HG03064 (cell line): ENCODE data around the gene MYO1D.
A peak's percentile ranks its signal among the peaks of the same experiment; 100 is the strongest.

Experiments
- ATAC-seq: cut with Tn5 transposase; IDR thresholded peaks from one replicate; pipeline ENCODE4 v1.9.1; 2021; ENCODE audit warnings: low read depth; ENCODE audit not compliant: unreplicated experiment

Gene MYO1D

DNA sequence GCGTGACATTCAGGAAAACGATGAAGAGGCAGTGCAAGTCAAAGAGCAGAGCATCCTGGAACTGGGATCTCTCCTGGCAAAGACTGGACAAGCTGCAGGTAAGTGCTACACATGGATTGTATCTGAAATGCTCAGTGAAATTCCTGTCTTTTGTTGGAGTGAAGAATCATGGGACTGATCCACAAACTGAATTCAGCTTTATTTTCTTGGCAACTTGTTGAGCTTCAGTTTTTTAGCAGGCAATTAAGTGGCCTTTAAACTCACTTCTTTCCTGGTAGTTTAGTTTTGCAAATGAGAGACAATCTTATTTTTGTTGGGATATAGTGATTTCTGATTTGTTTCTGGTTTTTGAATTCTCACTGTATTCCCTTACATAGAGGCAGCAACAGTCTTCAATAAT, 430.0 kb downstream of the MYO1D start:
- no peak for ATAC-seq

DNA sequence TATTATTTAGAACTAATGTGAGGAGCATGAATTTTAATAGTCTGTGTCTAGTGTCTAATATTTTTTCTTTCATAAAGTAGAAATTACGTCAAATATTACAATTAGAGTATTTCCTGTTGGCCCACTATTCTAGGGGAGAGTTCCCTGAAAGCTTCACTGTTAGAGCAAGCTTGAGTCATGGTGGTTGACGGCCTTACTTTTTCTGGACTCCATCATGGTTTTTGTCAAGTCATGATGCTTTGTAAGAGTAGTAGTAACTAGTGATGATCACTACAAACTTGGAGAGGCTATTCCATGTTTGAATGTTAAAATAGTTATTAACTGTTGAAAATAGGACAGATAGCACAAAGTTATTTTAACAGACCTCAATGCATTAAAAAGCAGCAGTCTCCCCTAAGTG, 431.0 kb downstream of the MYO1D start:
- no peak for ATAC-seq

DNA sequence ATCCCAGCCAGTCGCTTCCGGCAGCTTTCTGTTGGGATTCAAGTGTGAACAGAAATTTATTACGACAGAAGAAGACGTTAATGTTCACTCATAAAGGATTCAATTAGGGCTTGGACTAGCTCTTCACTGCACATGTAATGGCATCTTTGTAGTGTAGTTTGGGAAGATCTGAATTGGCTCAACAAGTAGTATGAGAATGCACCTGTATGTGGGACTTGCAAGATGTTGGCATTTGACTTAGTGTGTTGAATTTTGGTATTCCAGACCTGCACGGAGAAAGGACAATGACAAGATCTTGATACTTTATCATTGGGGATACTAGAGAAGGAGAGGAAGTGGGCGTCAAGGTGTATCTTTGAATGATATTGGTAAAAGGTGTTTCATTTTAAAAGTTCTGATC, 431.4 kb downstream of the MYO1D start:
- no peak for ATAC-seq

DNA sequence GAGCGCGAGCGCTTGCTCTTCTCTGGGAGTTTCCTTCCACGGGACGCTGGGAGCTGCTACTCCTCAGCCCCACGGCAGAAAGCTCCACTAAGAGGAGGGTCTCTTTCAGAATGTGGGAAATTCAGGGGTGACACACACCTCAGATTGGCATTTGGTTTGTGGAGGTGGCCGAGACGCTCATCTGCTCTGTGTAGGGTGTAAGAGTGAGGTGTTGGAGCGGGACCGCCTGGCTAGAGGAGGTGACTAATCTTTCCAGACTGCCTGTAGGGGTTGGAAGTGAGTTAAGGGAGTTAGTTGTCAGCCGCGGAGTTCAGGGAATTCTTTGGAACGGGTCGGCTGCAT, 431.9 kb downstream of the MYO1D start:
- ATAC-seq: no peak

DNA sequence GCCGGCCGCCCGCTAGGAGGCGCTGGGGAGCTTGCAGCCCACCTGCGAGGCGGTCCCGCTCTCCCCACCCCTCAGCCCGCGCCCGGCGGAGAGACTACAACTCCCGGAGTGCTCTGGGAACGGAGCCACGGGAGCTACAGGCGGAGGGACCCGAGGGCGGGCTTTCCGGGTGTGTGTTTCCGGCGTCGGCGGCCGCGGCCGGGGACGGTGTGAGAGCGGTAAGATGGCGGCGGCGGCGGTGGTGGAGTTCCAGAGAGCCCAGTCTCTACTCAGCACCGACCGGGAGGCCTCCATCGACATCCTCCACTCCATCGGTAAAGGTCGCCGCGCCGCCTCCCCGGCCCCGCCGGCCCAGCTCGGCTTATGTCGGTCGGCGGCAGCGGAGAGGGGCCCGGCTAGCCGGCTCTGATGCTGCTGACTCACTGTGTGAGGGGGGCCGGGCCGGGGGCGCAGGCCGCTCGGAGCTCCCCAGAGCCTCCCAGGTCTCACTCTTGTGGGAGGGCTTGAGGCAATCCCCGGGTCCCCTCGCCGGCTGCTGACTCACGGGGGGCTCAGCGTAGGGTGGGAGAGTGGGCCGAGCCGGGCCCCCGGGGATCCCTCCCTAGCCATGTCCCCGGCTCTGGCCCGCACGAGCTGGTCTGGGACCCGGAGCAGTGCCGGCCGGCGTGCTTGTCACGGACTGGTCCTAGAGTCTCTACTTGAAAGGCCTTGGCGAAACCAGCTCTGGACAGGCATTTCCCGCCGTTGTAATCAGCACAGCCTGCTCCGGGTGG, 432.4 kb downstream of the MYO1D start, which contains the start of gene PSMD11:
Gene PSMD11, plus strand, starts transcription at position 210 of the 773 bp plus-strand sequence. Its CDS starts 14 bp downstream, at position 224.
- ATAC-seq: peak; percentile 89

DNA sequence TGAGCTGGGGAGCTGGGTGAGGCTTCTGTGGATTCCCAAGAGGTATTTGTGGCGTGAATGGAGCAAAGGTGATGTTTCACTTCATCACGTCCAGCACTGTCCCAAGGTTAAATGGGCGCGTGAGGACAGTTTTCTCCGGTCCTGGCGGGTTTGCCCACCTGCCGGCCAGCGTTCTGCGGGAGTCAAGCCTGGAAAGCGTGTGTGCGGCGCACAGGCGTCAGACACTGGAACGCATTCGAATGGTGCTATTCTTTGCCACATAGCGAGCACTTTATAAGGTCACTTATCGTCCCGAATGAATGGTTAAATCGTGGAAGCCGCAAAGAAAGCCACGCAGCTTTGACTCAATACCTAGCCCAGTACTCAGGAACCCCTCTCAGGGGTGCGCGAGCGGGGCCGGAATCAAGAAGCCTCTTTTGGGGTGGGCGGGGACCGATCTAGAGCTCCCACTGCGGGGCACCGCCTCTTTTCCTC, 433.1 kb downstream of the MYO1D start:
- ATAC-seq: no peak
